HCT116 (cell line): ENCODE measurements around the gene ADAMTS6. TPM values are rescaled to one million over a fixed set of nuclear protein-coding genes. Genes with fewer than 3 reads are reported as not detected.

Experiments
- ATAC-seq: fragments of 200-7000 bp; cut with Tn5 transposase; 2 replicates; pipeline ENCODE4 v1.9.1; 2020; ENCODE audit warnings: mild to moderate bottlenecking, moderate library complexity
- BruUV-seq: library from RNA; stranded (reverse); fragments of 400-500 nt; replicated peaks from 2 replicates; lab custom pipeline; 2021; lab: Mats Ljungman, UMichigan
- CTCF ChIA-PET: fragments of 300-600 bp; sonication (Branson Sonifier 250); formaldehyde crosslinking; loops from one replicate; lab custom pipeline; 2021; ENCODE audit warnings: antibody characterized with exemption; lab: Charles Lee
- POLR2A ChIA-PET: fragments of 300-600, 350-600 bp; sonication (Branson Sonifier 250); formaldehyde crosslinking; loops from one replicate; lab custom pipeline; 2021; ENCODE audit warnings: antibody characterized with exemption; lab: Charles Lee
- RAD21 ChIA-PET, 2 experiments: fragments of 300-600 bp; sonication (Branson Sonifier 250); formaldehyde crosslinking; loops; one replicate each; lab custom pipeline; 2023; ENCODE audit warnings: low total read pairs in 2 of 2; ENCODE audit not compliant: uncharacterized antibody in 2 of 2, unreplicated experiment in 2 of 2, low non-redundant PET in 1 of 2; lab: Charles Lee
- DNase-seq: peaks from one replicate; pipeline ENCODE4 v3.0.0-alpha.2; 2010; ENCODE audit warnings: low read depth, low spot score
- H2AFZ ChIP-seq: fragments of 200-600 bp; shearing (Covaris generic), sonication (generic); 2 replicates; pipeline ENCODE4 v1.6.1; 2017; ENCODE audit warnings: low read depth, mixed run types, mixed read lengths, antibody characterized with exemption, low read length; ENCODE audit not compliant: poor library complexity, severe bottlenecking
- H3K27ac ChIP-seq: 2 replicates; pipeline ENCODE4 v1.5.1; 2012; ENCODE audit warnings: low read depth, low read length
- H3K27me3 ChIP-seq: fragments of 200-600 bp; sonication (generic); 2 replicates; pipeline ENCODE4 v1.6.1; 2016; ENCODE audit warnings: mixed run types, low read length, mixed read lengths; ENCODE audit not compliant: insufficient read depth
- H3K36me3 ChIP-seq, 2 experiments: fragments of 200-500 bp in 1 of 2; fragments of 200-600 bp in 1 of 2; sonication (Bioruptor generic) in 1 of 2; sonication (generic) in 1 of 2; 2 replicates each; pipeline versions ENCODE4 v1.5.1 to v1.6.1; 2014 to 2016; ENCODE audit warnings: low read length in 2 of 2, inconsistent platforms in 1 of 2, mixed read lengths in 1 of 2, mixed run types in 1 of 2; ENCODE audit not compliant: insufficient read depth in 2 of 2, control insufficient read depth in 1 of 2
- H3K4me1 ChIP-seq, 2 experiments: fragments of 200-600 bp in 1 of 2; sonication (generic) in 1 of 2; 2 replicates each; pipeline versions ENCODE4 v1.5.1 to v1.6.1; 2012 to 2017; ENCODE audit warnings: low read length in 2 of 2, inconsistent platforms in 1 of 2, mild to moderate bottlenecking in 1 of 2, mixed read lengths in 1 of 2, mixed run types in 1 of 2, moderate library complexity in 1 of 2; ENCODE audit not compliant: insufficient read depth in 2 of 2, control insufficient read depth in 1 of 2
- H3K4me2 ChIP-seq: fragments of 200-600 bp; sonication (generic); 2 replicates; pipeline ENCODE4 v1.6.1; 2017; ENCODE audit warnings: mixed run types, low read length, mixed read lengths
- H3K4me3 ChIP-seq, 2 experiments: fragments of 200-600 bp in 1 of 2; sonication (generic) in 1 of 2; replicated peaks in 1 of 2; 2 replicates each; pipeline ENCODE4 v1.5.1; 2011 to 2016; ENCODE audit warnings: low read length in 2 of 2, control low read depth in 1 of 2, low read depth in 1 of 2, mild to moderate bottlenecking in 1 of 2, mixed read lengths in 1 of 2, mixed run types in 1 of 2
- H3K79me2 ChIP-seq: fragments of 200-600 bp; sonication (generic); 2 replicates; pipeline ENCODE4 v1.6.1; 2017; ENCODE audit warnings: mild to moderate bottlenecking, mixed run types, low read length, moderate library complexity, mixed read lengths; ENCODE audit not compliant: insufficient read depth
- H3K9ac ChIP-seq: fragments of 200-600 bp; sonication (generic); 2 replicates; pipeline ENCODE4 v1.6.1; 2016; ENCODE audit warnings: low read length, mixed read lengths
- H3K9me2 ChIP-seq: fragments of 200-600 bp; sonication (generic), shearing (Covaris generic); 2 replicates; pipeline ENCODE4 v1.6.1; 2017; ENCODE audit warnings: mixed run types, mild to moderate bottlenecking, moderate library complexity; ENCODE audit not compliant: insufficient read depth
- H3K9me3 ChIP-seq, 2 experiments: fragments of 200-500 bp in 1 of 2; fragments of 200-600 bp in 1 of 2; sonication (Bioruptor generic) in 1 of 2; sonication (generic) in 1 of 2; 2 replicates each; pipeline ENCODE4 v1.6.1; 2014 to 2017; ENCODE audit warnings: low read length in 2 of 2, mixed read lengths in 2 of 2, inconsistent platforms in 1 of 2, low read depth in 1 of 2, mild to moderate bottlenecking in 1 of 2, mixed run types in 1 of 2, moderate library complexity in 1 of 2; ENCODE audit not compliant: control insufficient read depth in 1 of 2, insufficient read depth in 1 of 2
- H4K20me1 ChIP-seq: fragments of 200-600 bp; sonication (generic), shearing (Covaris generic); 2 replicates; pipeline ENCODE4 v1.6.1; 2017; ENCODE audit warnings: mixed run types, mild to moderate bottlenecking, moderate library complexity; ENCODE audit not compliant: insufficient read depth
- ATF3 ChIP-seq: IDR thresholded peaks from 2 replicates; pipeline ENCODE4 v1.6.1; 2012
- CBX3 ChIP-seq: IDR thresholded peaks from 2 replicates; pipeline ENCODE4 v1.6.1; 2012; ENCODE audit warnings: low read depth
- EGR1 ChIP-seq: IDR thresholded peaks from 2 replicates; pipeline ENCODE4 v1.6.1; 2012; ENCODE audit warnings: low read depth
- ELF1 ChIP-seq: IDR thresholded peaks from 2 replicates; pipeline ENCODE4 v1.6.1; 2012; ENCODE audit warnings: low read depth, borderline replicate concordance
- EZH2 ChIP-seq: fragments of 200-600 bp; sonication (generic); IDR thresholded peaks from 2 replicates; pipeline ENCODE4 v1.6.1; 2017; ENCODE audit warnings: antibody characterized with exemption, mixed run types
- POLR2A ChIP-seq: IDR thresholded peaks from 2 replicates; pipeline ENCODE4 v1.7.0; 2011; ENCODE audit warnings: borderline replicate concordance; ENCODE audit not compliant: insufficient read depth, insufficient read length; ENCODE audit errors: extremely low read depth
- RAD21 ChIP-seq: IDR thresholded peaks from 2 replicates; pipeline ENCODE4 v1.6.1; 2012; ENCODE audit warnings: low read depth, mild to moderate bottlenecking
- SRF ChIP-seq: IDR thresholded peaks from 2 replicates; pipeline ENCODE4 v1.6.1; 2012; ENCODE audit warnings: low read depth
- TCF7L2 ChIP-seq: IDR thresholded peaks from 2 replicates; pipeline ENCODE4 v1.7.0; 2011; ENCODE audit warnings: borderline replicate concordance, inconsistent platforms; ENCODE audit not compliant: insufficient read depth, insufficient read length; ENCODE audit errors: extremely low read depth
- ZBTB33 ChIP-seq: IDR thresholded peaks from 2 replicates; pipeline ENCODE4 v1.6.1; 2011; ENCODE audit warnings: mild to moderate bottlenecking, low read length, moderate library complexity; ENCODE audit not compliant: insufficient replicate concordance; ENCODE audit errors: extremely low read depth
- ZFX ChIP-seq: fragments of 450-650 bp; IDR thresholded peaks from 2 replicates; pipeline ENCODE4 v1.6.1; 2017
- ZNF274 ChIP-seq: fragments of 200-500 bp; sonication (Bioruptor generic); IDR thresholded peaks from 2 replicates; pipeline ENCODE4 v1.6.1; 2014; ENCODE audit warnings: mild to moderate bottlenecking, low read depth, low read length, inconsistent platforms
- intact Hi-C: fragments of 100-400 bp; cut with micrococcal nuclease; formaldehyde crosslinking; loops from 2 replicates; pipeline ENCODE4 v1.10.0; 2022
- total RNA-seq: library from RNA; stranded (reverse); gene quantifications from one replicate; pipeline ENCODE4 v1.2.1, GENCODE V29; 2021; ENCODE audit not compliant: unreplicated experiment

Gene ADAMTS6
- total RNA-seq, 1 experiment from 2014 or later, result 0.93 TPM

- Histone ChIP-seq H3K9ac (no peak overlapping the region), H3K9me2 (no peaks in the 10 kb centered on the region), H3K79me2 (no peaks in the 10 kb centered on the region), H4K20me1 (no peaks in the 10 kb centered on the region), H2AFZ (no peak overlapping the region), H3K4me2 (no peak overlapping the region), H3K4me3 (no peak overlapping the region), H3K27ac (no peak overlapping the region), H3K4me1 (no peaks in the 10 kb centered on the region), H3K9me3 (no peaks in the 10 kb centered on the region), H3K36me3 (no peaks in the 10 kb centered on the region), H3K27me3 (no peaks in the 10 kb centered on the region)
- intact Hi-C loops, result no loop called here
- POLR2A ChIA-PET, result no interaction called here
- CTCF ChIA-PET, result no interaction called here
- no peak for DNase-seq
- RAD21 ChIA-PET, result no interaction called here
- no peak for TF ChIP-seq RAD21
- no peak for TF ChIP-seq ZNF274
- no peak for TF ChIP-seq CBX3
- no peak for TF ChIP-seq ZBTB33
- TF ChIP-seq SRF, result no peak
- no peak for TF ChIP-seq ELF1
- no peak for TF ChIP-seq TCF7L2
- no peak for TF ChIP-seq ZFX
- TF ChIP-seq ATF3, result no peak
- TF ChIP-seq EZH2, result no peak
- no peak for TF ChIP-seq EGR1
- no peak for TF ChIP-seq POLR2A
- ATAC-seq, result no peak
- BruUV-seq, result no TSS peak
These were observed 290.1 kb downstream of the ADAMTS6 start for GRCh38 chr5:65191554-65192135.
